ENCODE measurements around the gene SMARCB1. TPM values are rescaled to one million over a fixed set of nuclear protein-coding genes. Genes with fewer than 3 reads are reported as not detected.
A peak's percentile ranks its signal among the peaks of the same experiment; 100 is the strongest.

The SMARCB1 gene
- total and polyA plus RNA-seq, 2 donors (not counting 1 experiment from before 2014, with no cell fraction given): 179 to 190 TPM

DNA sequence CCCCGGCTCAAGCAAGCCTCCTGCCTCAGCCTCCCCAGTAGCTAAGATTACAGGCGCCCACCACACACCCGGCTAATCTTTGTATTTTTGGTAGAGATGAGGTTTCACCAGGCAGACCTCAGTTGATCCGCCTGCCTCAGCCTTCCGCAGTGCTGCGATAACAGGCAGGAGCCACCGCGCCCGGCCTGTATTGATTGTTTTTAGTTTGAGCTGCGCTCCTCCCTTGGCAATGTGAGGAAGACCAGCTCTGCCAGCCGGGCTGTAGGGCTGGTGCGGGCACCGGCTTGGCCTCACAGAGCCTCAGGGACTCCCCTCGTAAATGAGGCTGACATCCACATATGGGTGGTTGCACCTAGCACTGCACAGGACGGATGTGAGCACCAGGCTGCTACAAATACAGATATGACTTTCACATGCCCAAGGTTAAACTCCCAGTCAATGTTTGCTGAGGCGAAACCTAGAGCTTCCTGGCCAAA, 63.4 kb downstream of the SMARCB1 start:
- Histone ChIP-seq H3K36me3 (replicated peaks in 1 of 2; ENCODE audit: control extremely low read depth in 1 of 2, control insufficient read depth in 1 of 2, extremely low read depth in 1 of 2, insufficient read depth in 2 of 2, low read length in 1 of 2) (no peaks in the 10 kb centered on the region), H3K4me3 (ENCODE audit: control extremely low read depth in 1 of 5, extremely low read depth in 1 of 5, insufficient read depth in 1 of 5, low read depth in 2 of 5, low read length in 4 of 5) (no peak overlapping the region), H3K27me3 (replicated peaks in 1 of 4; ENCODE audit: control extremely low read depth in 1 of 4, control insufficient read depth in 3 of 4, insufficient read depth in 4 of 4, low read length in 3 of 4) (no peaks in the 10 kb centered on the region), H3K27ac (ENCODE audit: low read length in 2 of 2) (no peak overlapping the region), H3K4me1 (ENCODE audit: control insufficient read depth in 2 of 2, insufficient read depth in 2 of 2, low read length in 2 of 2) (peaks cover 29 to 54% of the 10 kb centered on the region in 2 donors), H2AFZ (ENCODE audit: insufficient read depth, low read depth, low read length, poor library complexity, severe bottlenecking) (no peak overlapping the region), H3K9ac (ENCODE audit: low read length) (no peak overlapping the region), H3K4me2 (replicated peaks; ENCODE audit: low read depth, low read length, poor library complexity, severe bottlenecking) (peak overlapping the region; percentile 80), H3K79me2 (ENCODE audit: control insufficient read depth, insufficient read depth, low read length) (peaks cover 10% of the 10 kb centered on the region), H4K20me1 (ENCODE audit: control insufficient read depth, insufficient read depth, low read length, poor library complexity, severe bottlenecking) (no peaks in the 10 kb centered on the region), H3K9me3 (ENCODE audit: control extremely low read depth in 1 of 3, control insufficient read depth in 2 of 3, insufficient read depth in 1 of 3, low read length in 2 of 3) (no peaks in the 10 kb centered on the region)
- ChIA-PET POLR2A (interaction anchor here (0.6 to 2.4 kb wide), 6 partner anchors 8 to 709 kb away, joined by 3 to 10 read pairs (median 5); partner anchors contain the start of genes DERL3, MMP11 and SMARCB1), CTCF (interaction anchor here (0.7 to 9.7 kb wide), 46 partner anchors 8 to 309 kb away, joined by 3 to 183 read pairs (median 4); partner anchors contain the start of genes C22orf15, CHCHD10, DERL3 and MIF)
- ATAC-seq (ENCODE audit: low read depth) (no peak), DNase-seq (peak; percentile 31)
- Mint-ChIP-seq H3K4me1 (peaks cover 59% of the 10 kb centered on the region), H3K27me3 (no peaks in the 10 kb centered on the region), H3K9me3 (ENCODE audit: insufficient read depth) (no peaks in the 10 kb centered on the region), H3K27ac (peak overlapping the region; percentile 65), H3K4me3 (peak overlapping the region; percentile 75)
- intact Hi-C loops (cut with micrococcal nuclease): no loop called here
- TF ChIP-seq, protein P1, sequence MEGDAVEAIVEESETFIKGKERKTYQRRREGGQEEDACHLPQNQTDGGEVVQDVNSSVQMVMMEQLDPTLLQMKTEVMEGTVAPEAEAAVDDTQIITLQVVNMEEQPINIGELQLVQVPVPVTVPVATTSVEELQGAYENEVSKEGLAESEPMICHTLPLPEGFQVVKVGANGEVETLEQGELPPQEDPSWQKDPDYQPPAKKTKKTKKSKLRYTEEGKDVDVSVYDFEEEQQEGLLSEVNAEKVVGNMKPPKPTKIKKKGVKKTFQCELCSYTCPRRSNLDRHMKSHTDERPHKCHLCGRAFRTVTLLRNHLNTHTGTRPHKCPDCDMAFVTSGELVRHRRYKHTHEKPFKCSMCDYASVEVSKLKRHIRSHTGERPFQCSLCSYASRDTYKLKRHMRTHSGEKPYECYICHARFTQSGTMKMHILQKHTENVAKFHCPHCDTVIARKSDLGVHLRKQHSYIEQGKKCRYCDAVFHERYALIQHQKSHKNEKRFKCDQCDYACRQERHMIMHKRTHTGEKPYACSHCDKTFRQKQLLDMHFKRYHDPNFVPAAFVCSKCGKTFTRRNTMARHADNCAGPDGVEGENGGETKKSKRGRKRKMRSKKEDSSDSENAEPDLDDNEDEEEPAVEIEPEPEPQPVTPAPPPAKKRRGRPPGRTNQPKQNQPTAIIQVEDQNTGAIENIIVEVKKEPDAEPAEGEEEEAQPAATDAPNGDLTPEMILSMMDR (IDR thresholded peaks at IDR 0.05): no peak
- TF ChIP-seq EZH2 (IDR thresholded peaks at IDR 0.05; ENCODE audit: borderline replicate concordance, insufficient read depth, low read depth, low read length, poor library complexity, severe bottlenecking): no peak
- 84% methylated on average over 13 of the region's 16 CpGs for WGBS (ENCODE audit: insufficient coverage)
